GM12875 (cell line): ENCODE results near the gene FAM240A.

Experiments used
- H3K4me3 ChIP-seq: one replicate; pipeline ENCODE4 v1.5.1; 2011; ENCODE audit warnings: low read depth, low read length, control low read depth
- CTCF ChIP-seq: IDR thresholded peaks from 2 replicates; pipeline ENCODE4 v1.5.1; 2011; ENCODE audit warnings: low read depth, mild to moderate bottlenecking, control low read depth, inconsistent platforms, low read length, moderate library complexity, borderline replicate concordance; ENCODE audit not compliant: insufficient read depth

FAM240A gene

GRCh38 chr3:46612324-46612723 lies at the start of gene FAM240A:
FAM240A (plus strand) TSS chr3:46612525; CDS start chr3:46612684, 159 bp downstream.
- TF ChIP-seq CTCF, result no peak

GRCh38 chr3:46564190-46565021 lies 47.9 kb upstream of the FAM240A start:
- no peak overlapping the region for H3K4me3 ChIP-seq
- no peak for TF ChIP-seq CTCF

More at GRCh38 chr3:46612324-46612723, at the start of gene FAM240A:
- no peak within 1 kb of the TSS for H3K4me3 ChIP-seq

GRCh38 chr3:46565077-46565476 lies 47.2 kb upstream of the FAM240A start:
- TF ChIP-seq CTCF, result no peak
- H3K4me3 ChIP-seq, result no peak overlapping the region

GRCh38 chr3:46565607-46566039 lies 46.7 kb upstream of the FAM240A start:
- TF ChIP-seq CTCF, result no peak
- H3K4me3 ChIP-seq, result peak overlapping the region; percentile 41

- H3K4me3 ChIP-seq, result peak within 1 kb of the TSS; percentile 41
- TF ChIP-seq CTCF, result no peak
Measured at GRCh38 chr3:46566040-46566641, 46.2 kb upstream of the FAM240A start, which contains the start of gene LRRC2. LRRC2 (minus strand) TSS chr3:46566302; CDS start chr3:46551591, 14,711 bp downstream.

- H3K4me3 ChIP-seq, result no peak overlapping the region
- no peak for TF ChIP-seq CTCF
Measured at GRCh38 chr3:46571684-46572083, 40.6 kb upstream of the FAM240A start.
